Frontal cortex (tissue), 4 donors: Measurements from ENCODE around the gene DZIP1. TPM values are rescaled to one million over a fixed set of nuclear protein-coding genes. Genes with fewer than 3 reads are reported as not detected.
"Not testable (repeated sequence)": the region's sequence is repeated elsewhere in the genome, so short reads cannot be mapped to it uniquely, and the experiment has no call there.

Source experiments
- DNase-seq, 2 donors: peaks; one replicate each; pipeline ENCODE4 v3.0.0; 2012; ENCODE audit warnings: low spot score in 2 of 2
- FAIRE-seq: peaks from 2 replicates; lab custom pipeline; 2012; peaks lifted over from hg19 to GRCh38; lab: Jason Lieb, UNC
- total RNA-seq: library from RNA; depleted of rRNA; stranded (reverse); fragments of >200 nt; gene quantifications from one replicate; pipeline ENCODE4 v1.2.3, GENCODE V29; 2014
- donor health status: control.
- donor health status: control.
- donor health status: control.

Gene DZIP1
- 47.3 TPM for total RNA-seq

- DNase-seq (peak; percentile 49 to 66), FAIRE-seq (no peak)
Measured at GRCh38 chr13:95644601-95645052, at the start of gene DZIP1. DZIP1 (minus strand) TSS chr13:95644706; CDS start chr13:95642029, 2,677 bp downstream.

GRCh38 chr13:95690986-95691385 lies 46.5 kb upstream of the DZIP1 start:
- not testable (repeated sequence) for DNase-seq, FAIRE-seq

GRCh38 chr13:95689582-95689926 lies 45.0 kb upstream of the DZIP1 start:
- no peak for FAIRE-seq
- no peak for DNase-seq

- not testable (repeated sequence) for DNase-seq, FAIRE-seq
Measured at GRCh38 chr13:95684960-95685359, 40.5 kb upstream of the DZIP1 start.

GRCh38 chr13:95684418-95684817 lies 39.9 kb upstream of the DZIP1 start:
- DNase-seq: no peak
- FAIRE-seq: no peak

- FAIRE-seq: no peak
Measured at GRCh38 chr13:95679722-95680121, 35.2 kb upstream of the DZIP1 start.

GRCh38 chr13:95678967-95679366 lies 34.5 kb upstream of the DZIP1 start:
- no peak for DNase-seq
- no peak for FAIRE-seq

More at GRCh38 chr13:95679722-95680121, 35.2 kb upstream of the DZIP1 start:
- no peak for DNase-seq

- DNase-seq: peak in 1 of 2 donors; percentile 20
- FAIRE-seq: no peak
Measured at GRCh38 chr13:95677564-95678266, 33.2 kb upstream of the DZIP1 start.

GRCh38 chr13:95676762-95677563 lies 32.5 kb upstream of the DZIP1 start, which contains the start of gene DNAJC3:
DNAJC3 (plus strand) TSS chr13:95677139; CDS start chr13:95677256, 117 bp downstream.
- DNase-seq (peak; percentile 96), FAIRE-seq (no peak)

- no peak for FAIRE-seq
- DNase-seq: peak; percentile 18 to 31
Measured at GRCh38 chr13:95676105-95676761, 31.7 kb upstream of the DZIP1 start.

- DNase-seq (no peak), FAIRE-seq (no peak)
Measured at GRCh38 chr13:95671597-95671996, 27.1 kb upstream of the DZIP1 start.

- FAIRE-seq, DNase-seq: not testable (repeated sequence)
Measured at GRCh38 chr13:95667235-95667634, 22.7 kb upstream of the DZIP1 start.

GRCh38 chr13:95660981-95661581 lies 16.6 kb upstream of the DZIP1 start:
- peak; percentile 72 for FAIRE-seq
- DNase-seq: no peak

- no peak for FAIRE-seq
- no peak for DNase-seq
Measured at GRCh38 chr13:95659500-95659899, 15.0 kb upstream of the DZIP1 start.

GRCh38 chr13:95656386-95657015 lies 12.0 kb upstream of the DZIP1 start:
- no peak for DNase-seq
- no peak for FAIRE-seq

GRCh38 chr13:95652821-95653220 lies 8.3 kb upstream of the DZIP1 start:
- DNase-seq: no peak
- FAIRE-seq: no peak

GRCh38 chr13:95652244-95652764 lies 7.8 kb upstream of the DZIP1 start:
- no peak for FAIRE-seq
- no peak for DNase-seq

GRCh38 chr13:95650696-95651095 lies 6.2 kb upstream of the DZIP1 start:
- DNase-seq: no peak
- FAIRE-seq: no peak

- FAIRE-seq (no peak), DNase-seq (no peak)
Measured at GRCh38 chr13:95647321-95647720, 2.8 kb upstream of the DZIP1 start.
